Activated T-helper 2 cell treated with anti-CD3 and anti-CD28 coated beads, Interferon-gamma antibody, Interleukin-2, Interleukin-4, amounts not matched to agents 10 μg/mL and 5 μg/mL and 100 μg/mL, durations not matched to agents 14 hours and 24 hours and 36 hours (primary cell): Measurements from ENCODE around the gene ENAM. TPM values are rescaled to one million over a fixed set of nuclear protein-coding genes. Genes with fewer than 3 reads are reported as not detected.
"Not testable (repeated sequence)": the region's sequence is repeated elsewhere in the genome, so short reads cannot be mapped to it uniquely, and the experiment has no call there.

ENCODE experiments used
- DNase-seq: peaks from one replicate; pipeline ENCODE4 v3.0.0; 2021; ENCODE audit warnings: low spot score
- H3K27ac Mint-ChIP-seq: one replicate; pipeline ENCODE4 v1.8.0; 2021; ENCODE audit warnings: mixed read lengths
- H3K27me3 Mint-ChIP-seq: one replicate; pipeline ENCODE4 v1.8.0; 2021; ENCODE audit warnings: low read depth, mixed read lengths
- H3K36me3 Mint-ChIP-seq: one replicate; pipeline ENCODE4 v1.8.0; 2021; ENCODE audit warnings: low read depth, mixed read lengths
- H3K4me1 Mint-ChIP-seq: one replicate; pipeline ENCODE4 v1.8.0; 2021; ENCODE audit warnings: low read depth, mixed read lengths
- H3K4me3 Mint-ChIP-seq: one replicate; pipeline ENCODE4 v1.8.0; 2021; ENCODE audit warnings: low read depth, mild to moderate bottlenecking, moderate library complexity, mixed read lengths
- H3K9me3 Mint-ChIP-seq: one replicate; pipeline ENCODE4 v1.8.0; 2021; ENCODE audit warnings: mixed read lengths
- intact Hi-C: fragments of 100-400 bp; cut with micrococcal nuclease; formaldehyde crosslinking; loops from one replicate; pipeline ENCODE4 v1.15.1; 2023
- total RNA-seq: library from RNA; stranded (reverse); gene quantifications from 2 replicates; pipeline ENCODE4 v1.2.3, GENCODE V29; 2022

ENAM gene
- total RNA-seq, 1 donor from 2014 or later = not detected

DNA sequence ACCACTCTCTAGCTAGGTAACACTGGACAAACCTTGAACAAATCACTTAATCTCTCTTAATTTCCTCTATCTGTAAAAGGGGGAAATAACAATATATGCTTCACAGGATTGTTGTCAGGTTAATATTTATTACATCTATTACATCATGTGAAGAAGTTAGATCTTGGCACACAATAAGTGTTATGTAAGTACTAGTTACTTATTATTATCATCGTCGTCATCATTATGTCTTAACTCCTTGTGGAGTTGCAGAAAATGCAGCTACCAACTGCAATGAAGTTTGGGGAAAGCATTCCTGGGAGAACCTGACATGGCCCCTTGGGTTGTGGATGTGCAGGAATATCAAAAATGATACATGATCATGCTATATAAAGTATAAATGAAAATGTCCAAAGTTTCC is 42.5 kb downstream of the ENAM start:
- intact Hi-C loops = no loop called here
- DNase-seq = no peak
- H3K27me3 Mint-ChIP-seq = peaks cover 41% of the 10 kb centered on the region
- no peaks in the 10 kb centered on the region for H3K9me3 Mint-ChIP-seq
- H3K36me3 Mint-ChIP-seq = no peaks in the 10 kb centered on the region
- no peak overlapping the region for H3K27ac Mint-ChIP-seq
- peaks cover 2% of the 10 kb centered on the region for H3K4me1 Mint-ChIP-seq
- no peak overlapping the region for H3K4me3 Mint-ChIP-seq

DNA sequence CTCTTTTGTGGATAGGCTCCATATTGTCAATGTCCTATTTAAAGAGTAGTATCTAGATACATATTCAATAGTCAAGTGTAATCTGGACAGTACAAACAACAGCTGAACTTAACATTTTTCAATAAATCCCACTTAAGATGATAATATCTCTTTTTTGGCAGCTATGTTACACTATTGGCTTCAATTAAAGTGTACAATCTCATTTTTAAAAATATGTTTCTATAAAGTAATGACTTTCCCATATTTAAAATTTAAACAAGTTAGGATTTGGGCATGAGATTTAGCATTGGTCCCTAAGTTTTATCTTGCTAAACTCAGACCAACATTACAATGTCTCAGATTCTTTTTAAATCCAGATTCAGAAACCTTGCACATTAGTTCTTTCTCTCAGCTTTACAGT is 45.6 kb downstream of the ENAM start:
- Mint-ChIP-seq H3K27ac (no peak overlapping the region), H3K27me3 (peaks cover 30% of the 10 kb centered on the region), H3K36me3 (no peaks in the 10 kb centered on the region), H3K4me3 (no peak overlapping the region), H3K4me1 (peaks cover 14% of the 10 kb centered on the region), H3K9me3 (no peaks in the 10 kb centered on the region)
- intact Hi-C loops = no loop called here
- DNase-seq = no peak

DNA sequence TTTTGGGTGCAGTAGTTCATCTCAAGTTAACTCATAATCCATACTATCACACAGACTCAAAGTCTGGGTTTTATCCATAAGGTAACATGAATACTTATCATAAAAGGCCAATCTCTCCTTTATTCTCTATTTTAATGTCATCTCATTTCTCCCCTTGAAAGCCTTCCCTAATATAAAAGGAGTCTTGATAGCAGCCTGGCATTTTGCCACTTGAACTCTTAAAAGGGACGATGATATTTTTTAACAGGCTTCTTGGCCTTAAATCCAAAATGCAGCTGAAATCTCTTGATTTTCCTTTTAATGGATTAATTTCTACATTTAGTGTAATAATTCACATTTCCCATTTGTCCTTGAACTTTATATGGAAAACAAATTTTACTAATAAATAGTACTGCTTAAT is 46.2 kb downstream of the ENAM start:
- Mint-ChIP-seq H3K4me1 (peaks cover 16% of the 10 kb centered on the region), H3K4me3 (no peak overlapping the region), H3K27me3 (peaks cover 30% of the 10 kb centered on the region), H3K27ac (no peak overlapping the region), H3K9me3 (no peaks in the 10 kb centered on the region), H3K36me3 (no peaks in the 10 kb centered on the region)
- no peak for DNase-seq
- intact Hi-C loops = no loop called here

DNA sequence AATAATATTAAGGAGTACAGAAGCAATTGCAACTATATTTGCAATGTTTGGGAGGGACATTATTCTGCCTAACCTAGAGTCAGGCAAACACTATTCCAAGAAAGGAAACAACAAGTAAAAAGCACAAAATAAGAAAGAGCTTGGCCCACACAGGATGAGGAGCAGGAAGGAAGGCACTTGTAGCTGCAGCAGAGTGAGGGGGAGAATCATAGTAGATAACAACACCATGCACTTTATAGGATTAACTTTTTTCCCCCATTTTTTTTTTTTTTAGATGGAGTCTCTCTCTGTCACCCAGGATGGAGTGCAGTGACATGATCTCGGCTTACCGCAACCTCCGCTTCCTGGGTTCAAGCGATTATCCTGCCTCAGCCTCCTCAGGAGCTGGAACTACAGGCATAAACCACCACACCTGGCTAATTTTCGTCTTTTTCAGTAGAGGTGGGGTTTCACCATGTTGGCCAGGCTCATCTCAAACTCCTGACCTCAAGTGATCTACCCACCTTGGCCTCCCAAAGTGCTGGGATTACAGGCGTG is 48.1 kb downstream of the ENAM start:
- Mint-ChIP-seq H3K4me3 (no peak overlapping the region), H3K27me3 (peaks cover 17% of the 10 kb centered on the region), H3K4me1 (peaks cover 16% of the 10 kb centered on the region), H3K27ac (no peak overlapping the region), H3K9me3 (no peaks in the 10 kb centered on the region), H3K36me3 (no peaks in the 10 kb centered on the region)
- intact Hi-C loops = no loop called here
- DNase-seq = no peak

DNA sequence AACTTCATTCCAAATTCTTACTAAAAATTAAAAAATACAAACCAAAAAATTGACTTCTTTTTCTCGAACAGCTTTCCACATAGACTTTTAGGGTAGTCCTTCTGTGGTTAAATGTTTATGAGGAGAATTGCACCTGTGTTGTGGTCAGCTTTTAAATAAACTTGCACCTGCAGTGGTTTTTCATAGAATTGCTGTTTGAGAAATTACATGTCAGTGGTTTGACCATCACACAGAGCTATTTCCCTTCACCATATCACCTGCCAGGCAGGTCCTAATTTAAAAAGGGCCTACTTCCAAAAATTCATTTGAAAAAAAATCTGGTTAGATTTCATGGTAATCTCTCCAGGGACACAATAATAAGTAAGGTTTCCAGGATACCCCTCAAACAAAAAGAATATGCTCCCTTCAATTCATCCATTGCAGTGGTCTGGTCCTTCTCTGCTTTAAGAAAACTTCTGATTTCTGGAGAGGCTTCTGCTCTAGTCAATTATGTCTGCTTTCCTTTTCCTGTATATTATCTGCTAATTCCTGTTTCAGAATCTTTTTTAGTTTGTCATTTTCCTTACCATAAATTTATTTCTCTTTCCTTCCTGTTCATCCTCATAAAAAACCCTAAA is 49.9 kb downstream of the ENAM start:
- Mint-ChIP-seq H3K4me1 (peaks cover 16% of the 10 kb centered on the region), H3K27me3 (peaks cover 19% of the 10 kb centered on the region), H3K27ac (no peak overlapping the region), H3K9me3 (no peaks in the 10 kb centered on the region), H3K4me3 (no peak overlapping the region), H3K36me3 (no peaks in the 10 kb centered on the region)
- intact Hi-C loops = no loop called here
- DNase-seq = no peak

DNA sequence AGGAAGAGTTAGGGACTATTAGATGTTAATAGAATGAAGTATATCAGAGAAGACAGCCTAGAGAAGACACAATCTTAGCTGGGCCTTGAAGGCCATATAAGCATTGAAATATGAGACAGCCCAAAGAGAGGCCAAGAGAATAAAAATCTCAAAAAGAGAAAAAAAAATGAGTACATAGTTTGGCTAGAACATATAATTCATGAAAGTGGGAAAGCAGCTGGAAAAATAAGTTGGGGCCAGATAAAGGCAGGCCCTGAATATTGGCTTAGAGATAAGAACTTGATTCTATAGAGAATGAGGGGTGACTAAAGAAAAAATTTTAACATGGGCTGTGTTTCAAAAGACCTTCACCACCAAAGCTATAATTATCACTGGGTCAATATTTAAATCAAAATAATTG is 52.4 kb downstream of the ENAM start:
- intact Hi-C loops = no loop called here
- Mint-ChIP-seq H3K9me3 (no peaks in the 10 kb centered on the region), H3K36me3 (no peaks in the 10 kb centered on the region), H3K27ac (no peak overlapping the region), H3K4me3 (no peak overlapping the region), H3K4me1 (peaks cover 16% of the 10 kb centered on the region), H3K27me3 (peaks cover 4% of the 10 kb centered on the region)
- DNase-seq = no peak

DNA sequence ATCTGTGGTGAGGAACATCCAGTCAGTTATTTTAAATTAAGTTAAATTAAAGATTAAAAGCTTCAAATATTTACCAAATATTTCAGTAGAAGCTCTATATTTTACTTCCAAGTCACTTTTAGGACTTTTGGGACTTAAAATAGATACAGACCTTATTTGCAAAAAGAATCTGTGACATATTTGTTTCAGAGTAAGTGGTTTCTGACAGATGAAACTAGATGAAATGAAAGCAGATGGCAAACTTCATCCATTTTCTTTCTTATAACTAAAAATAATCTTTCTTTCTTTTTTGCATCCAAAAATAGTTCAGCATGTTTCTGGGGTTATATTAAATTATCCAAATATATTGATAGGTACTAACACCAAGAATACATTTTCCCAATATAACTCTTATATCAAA is 53.2 kb downstream of the ENAM start:
- Mint-ChIP-seq H3K36me3 (no peaks in the 10 kb centered on the region), H3K4me3 (no peak overlapping the region), H3K9me3 (no peaks in the 10 kb centered on the region), H3K4me1 (peaks cover 13% of the 10 kb centered on the region), H3K27me3 (peaks cover 3% of the 10 kb centered on the region), H3K27ac (no peak overlapping the region)
- intact Hi-C loops = no loop called here
- DNase-seq = no peak

DNA sequence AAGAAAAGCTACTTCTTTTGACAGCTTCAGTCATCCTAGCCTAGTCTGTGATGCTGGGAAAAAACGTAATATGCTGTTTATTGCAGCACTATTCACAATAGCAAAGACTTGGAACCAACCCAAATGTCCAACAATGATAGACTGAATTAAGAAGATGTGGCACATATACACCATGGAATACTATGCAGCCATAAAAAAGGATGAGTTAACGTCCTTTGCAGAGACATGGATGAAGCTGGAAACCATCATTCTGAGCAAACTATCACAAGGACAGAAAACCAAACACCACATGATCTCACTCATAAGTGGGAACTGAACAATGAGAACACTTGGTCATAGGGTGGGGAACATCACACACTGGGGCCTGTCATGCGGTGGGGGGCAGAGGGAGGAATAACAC is 53.6 kb downstream of the ENAM start:
- DNase-seq, H3K27me3 Mint-ChIP-seq, H3K27ac Mint-ChIP-seq, H3K36me3 Mint-ChIP-seq, H3K9me3 Mint-ChIP-seq, H3K4me3 Mint-ChIP-seq, intact Hi-C loops: not testable (repeated sequence)
- H3K4me1 Mint-ChIP-seq = peaks cover 10% of the 10 kb centered on the region

DNA sequence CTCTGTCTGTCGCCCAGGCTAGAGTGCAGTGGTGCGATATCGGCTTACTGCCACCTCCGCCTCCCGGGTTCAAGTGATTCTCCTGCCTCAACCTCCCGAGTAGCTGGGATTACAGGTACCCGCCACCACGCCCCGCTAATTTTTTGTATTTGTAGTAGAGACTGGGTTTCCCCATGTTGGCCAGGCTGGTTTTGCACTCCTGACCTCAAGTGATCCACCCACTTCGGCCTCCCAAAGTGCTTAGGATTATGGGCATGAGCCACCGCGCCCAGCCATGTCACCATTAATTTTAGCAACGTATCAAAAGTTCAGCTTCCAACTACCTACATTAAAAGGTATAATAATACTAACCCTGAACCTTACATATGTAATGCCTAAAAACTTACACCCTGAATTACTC is 58.8 kb downstream of the ENAM start:
- no peak for DNase-seq
- peak overlapping the region; percentile 86 for H3K27ac Mint-ChIP-seq
- H3K4me1 Mint-ChIP-seq = peaks cover 30% of the 10 kb centered on the region
- intact Hi-C loops = loop anchor here (5.0 kb wide), 1 partner anchor 215 kb away; the partner anchor contains the start of gene MOB1B
- peaks cover 35% of the 10 kb centered on the region for H3K36me3 Mint-ChIP-seq
- H3K4me3 Mint-ChIP-seq = peak overlapping the region; percentile 98
- peaks cover 3% of the 10 kb centered on the region for H3K27me3 Mint-ChIP-seq
- H3K9me3 Mint-ChIP-seq = no peaks in the 10 kb centered on the region

DNA sequence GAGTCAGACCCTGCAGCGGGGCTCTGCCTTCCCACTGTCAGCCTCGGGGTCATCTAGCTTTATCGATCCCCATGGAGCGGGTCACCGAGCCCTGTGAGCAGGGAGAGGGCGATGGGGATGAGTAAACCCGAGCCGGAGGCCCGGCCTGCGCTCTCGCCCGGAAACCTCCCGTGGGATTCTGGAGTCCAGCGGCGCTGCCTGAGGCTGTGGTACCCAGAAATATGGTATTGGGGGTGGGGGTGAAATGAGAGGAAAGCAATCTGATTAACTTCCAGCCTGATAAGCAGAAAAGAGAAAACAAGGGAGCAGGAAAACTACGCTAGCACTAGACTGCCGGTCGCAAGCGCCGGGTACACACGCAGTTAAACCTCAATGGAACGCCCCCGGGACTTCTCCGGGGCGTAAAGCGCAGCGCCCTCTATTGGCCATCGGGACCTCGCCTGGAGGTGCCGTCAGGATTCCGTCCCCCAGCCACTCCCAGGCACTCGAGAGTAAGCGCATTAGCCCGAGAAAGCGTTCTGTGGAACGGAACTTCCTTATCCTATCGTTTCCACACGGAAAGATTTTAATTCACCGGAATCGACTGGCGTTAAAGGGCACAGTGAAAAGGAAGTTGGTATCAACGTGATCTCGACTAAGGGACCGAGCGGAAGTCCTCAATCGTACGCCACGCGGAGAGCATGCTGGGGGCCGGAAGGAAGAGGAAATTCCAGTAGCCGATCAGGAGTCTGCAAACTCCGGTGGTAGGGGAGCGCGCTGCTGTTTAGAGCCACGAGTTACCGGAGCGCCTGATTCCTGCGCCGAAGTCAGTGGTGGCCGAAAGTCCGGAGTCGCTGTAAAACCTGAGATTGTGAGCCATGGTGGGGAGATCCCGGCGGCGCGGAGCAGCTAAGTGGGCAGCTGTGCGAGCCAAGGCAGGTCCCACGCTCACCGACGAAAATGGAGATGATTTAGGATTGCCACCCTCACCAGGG is 59.6 kb downstream of the ENAM start, which contains the start of gene UTP3:
TSS of gene UTP3 (plus strand) at position 712 of the 974 bp plus-strand sequence. CDS start at position 858, 146 bp downstream.
- peaks cover 30% of the 10 kb centered on the region for H3K4me1 Mint-ChIP-seq
- H3K4me3 Mint-ChIP-seq = peak within 1 kb of the TSS; percentile 98
- peak within 1 kb of the TSS; percentile 86 for H3K27ac Mint-ChIP-seq
- intact Hi-C loops = loop anchor here (1.0 to 5.0 kb wide), 9 partner anchors 17 to 319 kb away; partner anchors contain the start of genes GRSF1 and MOB1B
- peak; percentile 89 for DNase-seq
- H3K27me3 Mint-ChIP-seq = peaks cover 2% of the 10 kb centered on the region
- H3K9me3 Mint-ChIP-seq = no peaks in the 10 kb centered on the region
- peaks cover 37% of the 10 kb centered on the region for H3K36me3 Mint-ChIP-seq

DNA sequence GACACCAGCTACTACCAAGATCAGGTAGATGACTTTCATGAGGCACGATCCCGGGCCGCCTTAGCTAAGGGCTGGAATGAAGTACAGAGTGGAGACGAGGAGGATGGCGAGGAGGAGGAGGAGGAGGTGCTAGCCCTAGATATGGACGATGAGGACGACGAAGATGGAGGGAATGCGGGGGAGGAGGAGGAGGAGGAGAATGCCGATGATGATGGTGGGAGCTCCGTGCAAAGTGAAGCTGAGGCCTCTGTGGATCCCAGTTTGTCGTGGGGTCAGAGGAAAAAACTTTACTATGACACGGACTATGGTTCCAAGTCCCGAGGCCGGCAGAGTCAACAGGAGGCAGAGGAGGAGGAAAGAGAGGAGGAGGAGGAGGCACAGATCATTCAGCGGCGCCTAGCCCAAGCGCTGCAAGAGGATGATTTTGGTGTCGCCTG is 60.3 kb downstream of the ENAM start:
- peak overlapping the region; percentile 98 for H3K4me3 Mint-ChIP-seq
- peak; percentile 19 for DNase-seq
- peaks cover 30% of the 10 kb centered on the region for H3K4me1 Mint-ChIP-seq
- H3K36me3 Mint-ChIP-seq = peaks cover 41% of the 10 kb centered on the region
- intact Hi-C loops = loop anchor here (1.0 to 5.0 kb wide), 9 partner anchors 16 to 318 kb away; partner anchors contain the start of genes GRSF1 and MOB1B
- no peaks in the 10 kb centered on the region for H3K9me3 Mint-ChIP-seq
- no peaks in the 10 kb centered on the region for H3K27me3 Mint-ChIP-seq
- H3K27ac Mint-ChIP-seq = peak overlapping the region; percentile 86

DNA sequence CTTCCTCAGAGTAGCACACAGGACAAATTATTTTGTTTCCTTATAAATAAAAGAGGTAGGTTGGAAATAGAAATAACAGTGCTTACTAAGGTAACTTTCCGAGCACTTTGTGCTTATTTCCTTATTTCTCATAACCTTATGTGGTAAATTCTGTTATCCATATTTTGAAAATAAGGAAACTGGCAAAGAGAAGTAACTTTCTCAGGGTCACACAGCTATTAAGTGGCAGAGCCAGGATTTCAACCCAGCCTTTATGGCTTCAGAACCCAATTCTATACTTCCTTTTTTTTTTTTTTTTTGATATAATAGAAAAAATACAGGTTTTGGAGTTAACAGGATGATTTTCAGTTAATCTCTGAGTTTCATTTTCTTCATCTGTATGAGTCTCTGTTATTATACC is 63.1 kb downstream of the ENAM start:
- peaks cover 45% of the 10 kb centered on the region for H3K36me3 Mint-ChIP-seq
- no peak for DNase-seq
- H3K4me3 Mint-ChIP-seq = peak overlapping the region; percentile 45
- H3K4me1 Mint-ChIP-seq = peaks cover 30% of the 10 kb centered on the region
- no peaks in the 10 kb centered on the region for H3K9me3 Mint-ChIP-seq
- intact Hi-C loops = no loop called here
- no peak overlapping the region for H3K27ac Mint-ChIP-seq
- no peaks in the 10 kb centered on the region for H3K27me3 Mint-ChIP-seq
